Keratinocyte (primary cell): ENCODE data around the gene GRM5. TPM values are rescaled to one million over a fixed set of nuclear protein-coding genes. Genes with fewer than 3 reads are reported as not detected.

Source experiments
- DNase-seq: peaks from one replicate; pipeline ENCODE4 v3.0.0-alpha.2; 2011; ENCODE audit warnings: low read depth, missing footprints, low spot score
- FAIRE-seq: peaks from 2 replicates; lab custom pipeline; 2011; peaks lifted over from hg19 to GRCh38; lab: Jason Lieb, UNC
- H2AFZ ChIP-seq: 2 replicates; pipeline ENCODE4 v1.6.0; 2012; ENCODE audit warnings: low read length, control low read depth, inconsistent platforms; ENCODE audit not compliant: control insufficient read depth
- H3K27ac ChIP-seq: 2 replicates; pipeline ENCODE4 v1.5.1; 2011; ENCODE audit warnings: low read length; ENCODE audit not compliant: control insufficient read depth, insufficient read depth
- H3K27me3 ChIP-seq: 3 replicates; pipeline ENCODE4 v1.6.0; 2011; ENCODE audit warnings: low read length; ENCODE audit not compliant: control insufficient read depth, insufficient read depth; ENCODE audit errors: extremely low read depth
- H3K36me3 ChIP-seq, 2 experiments: 2 replicates in 1 of 2; 3 replicates in 1 of 2; pipeline ENCODE4 v1.5.1; 2011; ENCODE audit warnings: low read length in 2 of 2, mild to moderate bottlenecking in 1 of 2; ENCODE audit not compliant: control insufficient read depth in 2 of 2, insufficient read depth in 2 of 2; ENCODE audit errors: extremely low read depth in 1 of 2
- H3K4me1 ChIP-seq: 3 replicates; pipeline ENCODE4 v1.5.1; 2011; ENCODE audit warnings: low read length; ENCODE audit not compliant: control insufficient read depth, insufficient read depth; ENCODE audit errors: extremely low read depth
- H3K4me2 ChIP-seq: 3 replicates; pipeline ENCODE4 v1.6.0; 2011; ENCODE audit warnings: low read depth, low read length; ENCODE audit not compliant: control insufficient read depth, insufficient read depth; ENCODE audit errors: extremely low read depth
- H3K4me3 ChIP-seq, 3 experiments: fragments of 200-600 bp in 1 of 3; sonication (generic) in 1 of 3; 2 replicates in 2 of 3; 3 replicates in 1 of 3; pipeline ENCODE4 v1.5.1; 2011 to 2016; ENCODE audit warnings: low read length in 3 of 3, mild to moderate bottlenecking in 3 of 3, control low read depth in 2 of 3, inconsistent platforms in 1 of 3, low read depth in 1 of 3, mixed read lengths in 1 of 3, mixed run types in 1 of 3, moderate library complexity in 1 of 3; ENCODE audit not compliant: control insufficient read depth in 2 of 3, insufficient read depth in 2 of 3; ENCODE audit errors: extremely low read depth in 1 of 3
- H3K79me2 ChIP-seq: 2 replicates; pipeline ENCODE4 v1.6.0; 2012; ENCODE audit warnings: low read length; ENCODE audit not compliant: control insufficient read depth, insufficient read depth
- H3K9ac ChIP-seq: 3 replicates; pipeline ENCODE4 v1.6.0; 2011; ENCODE audit warnings: low read length; ENCODE audit not compliant: control insufficient read depth, insufficient read depth; ENCODE audit errors: extremely low read depth
- H3K9me1 ChIP-seq: 3 replicates; pipeline ENCODE4 v1.6.0; 2011; ENCODE audit warnings: low read length; ENCODE audit not compliant: control insufficient read depth, insufficient read depth; ENCODE audit errors: extremely low read depth
- H3K9me3 ChIP-seq: 2 replicates; pipeline ENCODE4 v1.5.1; 2012; ENCODE audit warnings: low read depth, low read length; ENCODE audit not compliant: control insufficient read depth
- H4K20me1 ChIP-seq: 3 replicates; pipeline ENCODE4 v1.6.0; 2011; ENCODE audit warnings: low read length; ENCODE audit not compliant: control insufficient read depth, insufficient read depth; ENCODE audit errors: extremely low read depth
- CTCF ChIP-seq, 3 experiments: IDR thresholded peaks in 1 of 3; conservative IDR thresholded peaks in 1 of 3; optimal IDR thresholded peaks in 1 of 3; 2 replicates in 2 of 3; 3 replicates in 1 of 3; pipeline versions ENCODE3 to v1.5.1; 2011; ENCODE audit warnings: low read length in 3 of 3, mild to moderate bottlenecking in 3 of 3, moderate library complexity in 2 of 3, control low read depth in 1 of 3, inconsistent platforms in 1 of 3; ENCODE audit not compliant: insufficient read depth in 2 of 3; ENCODE audit errors: extremely low read depth in 1 of 3
- EZH2 ChIP-seq: IDR thresholded peaks from one replicate; pipeline ENCODE4 v1.6.1; 2012; ENCODE audit warnings: inconsistent platforms, mild to moderate bottlenecking, low read length, moderate library complexity
- dilution Hi-C: fragments of 300-500 bp; cut with MboI; formaldehyde crosslinking; loops from one replicate; pipeline ENCODE4 v1.7.0; 2020; ENCODE audit warnings: low sequenced_read_pairs; ENCODE audit not compliant: extremely low pct_ligation_motif_present
- polyA plus RNA-seq, 5 experiments: library from polyadenylated mRNA; depleted of rRNA in 3 of 5; stranded (reverse) in 3 of 5; stranded (forward) in 1 of 5; unstranded in 1 of 5; fragments of >200 nt; gene quantifications; 1 replicate in 1 of 5; 2 replicates in 3 of 5; 3 replicates in 1 of 5; pipeline versions ENCODE4 v1.2.1 to v1.2.3, GENCODE V29; 2011 to 2012; ENCODE audit warnings: missing spikeins in 2 of 5, low read depth in 1 of 5, low replicate concordance in 1 of 5

The GRM5 gene
- polyA plus RNA-seq, 1 donor (not counting 4 experiments of a cell fraction or from before 2014, with no cell fraction given): not detected

GRCh38 chr11:88553204-88553603, 512.6 kb downstream of the GRM5 start:
- no peaks in the 10 kb centered on the region for H3K79me2 ChIP-seq
- H3K4me3 ChIP-seq: no peak overlapping the region
- no peaks in the 10 kb centered on the region for H3K9me3 ChIP-seq
- dilution Hi-C loops: no loop called here
- H4K20me1 ChIP-seq: no peaks in the 10 kb centered on the region
- no peaks in the 10 kb centered on the region for H3K9me1 ChIP-seq
- no peaks in the 10 kb centered on the region for H3K27me3 ChIP-seq
- no peak overlapping the region for H3K9ac ChIP-seq
- no peaks in the 10 kb centered on the region for H3K36me3 ChIP-seq
- TF ChIP-seq CTCF (optimal IDR thresholded peaks at IDR 0.05 in 1 of 3, IDR thresholded peaks at IDR 0.05 in 1 of 3, conservative IDR thresholded peaks at IDR 0.05 in 1 of 3; ENCODE audit: extremely low read depth in 1 of 3, insufficient read depth in 2 of 3, low read length in 3 of 3) (no peak), EZH2 (no peak)
- no peak overlapping the region for H3K27ac ChIP-seq
- FAIRE-seq (no peak), DNase-seq (no peak)
- H3K4me1 ChIP-seq: peaks cover 16% of the 10 kb centered on the region
- no peak overlapping the region for H3K4me2 ChIP-seq
- H2AFZ ChIP-seq: no peak overlapping the region

- Histone ChIP-seq H3K9me1 (no peaks in the 10 kb centered on the region), H3K36me3 (no peaks in the 10 kb centered on the region), H3K4me3 (no peak overlapping the region), H3K27ac (no peak overlapping the region), H3K79me2 (no peaks in the 10 kb centered on the region), H3K4me1 (peaks cover 16% of the 10 kb centered on the region), H3K4me2 (no peak overlapping the region), H3K9ac (no peak overlapping the region), H2AFZ (no peak overlapping the region), H4K20me1 (no peaks in the 10 kb centered on the region), H3K27me3 (no peaks in the 10 kb centered on the region), H3K9me3 (no peaks in the 10 kb centered on the region)
- dilution Hi-C loops: no loop called here
- DNase-seq (no peak), FAIRE-seq (peak; percentile 83)
- TF ChIP-seq CTCF (optimal IDR thresholded peaks at IDR 0.05 in 1 of 3, IDR thresholded peaks at IDR 0.05 in 1 of 3, conservative IDR thresholded peaks at IDR 0.05 in 1 of 3; ENCODE audit: extremely low read depth in 1 of 3, insufficient read depth in 2 of 3, low read length in 3 of 3) (peak; percentile 82 to 92 (median 86)), EZH2 (no peak)
Measured at GRCh38 chr11:88552379-88553062, 513.3 kb downstream of the GRM5 start.
